ENCODE measurements around the gene IFT122.

IFT122 gene

GRCh38 chr3:129520960-129521359, 80.9 kb downstream of the IFT122 start:
- DNase-seq, result no peak

GRCh38 chr3:129521611-129522010, 81.6 kb downstream of the IFT122 start:
- no peak for DNase-seq

- DNase-seq, result no peak
These were observed 82.9 kb downstream of the IFT122 start for GRCh38 chr3:129522953-129523352.

GRCh38 chr3:129524081-129524480, 84.1 kb downstream of the IFT122 start:
- DNase-seq, result no peak

GRCh38 chr3:129525341-129525968, 85.4 kb downstream of the IFT122 start:
- DNase-seq, result peak; percentile 31

GRCh38 chr3:129526121-129526900, 86.3 kb downstream of the IFT122 start:
- DNase-seq, result no peak

- DNase-seq, result no peak
These were observed 87.2 kb downstream of the IFT122 start for GRCh38 chr3:129527262-129527661.

GRCh38 chr3:129528589-129529100, 88.6 kb downstream of the IFT122 start, which contains the start of gene RHO:
Gene RHO, plus strand, starts transcription at chr3:129528639. Its CDS starts 95 bp downstream, at chr3:129528734.
- no peak for DNase-seq

GRCh38 chr3:129529436-129530210, 89.6 kb downstream of the IFT122 start:
- peak; percentile 11 for DNase-seq

- DNase-seq, result peak; percentile 85
These were observed 90.3 kb downstream of the IFT122 start for GRCh38 chr3:129530251-129530791.

GRCh38 chr3:129530821-129531220, 90.8 kb downstream of the IFT122 start:
- no peak for DNase-seq

GRCh38 chr3:129531699-129532098, 91.7 kb downstream of the IFT122 start:
- DNase-seq, result no peak

- no peak for DNase-seq
These were observed 92.2 kb downstream of the IFT122 start for GRCh38 chr3:129532261-129532660.

GRCh38 chr3:129533406-129533805, 93.4 kb downstream of the IFT122 start:
- DNase-seq, result no peak

- no peak for DNase-seq
These were observed 94.5 kb downstream of the IFT122 start for GRCh38 chr3:129534428-129535027.

GRCh38 chr3:129535075-129535474, 95.1 kb downstream of the IFT122 start:
- DNase-seq, result no peak

GRCh38 chr3:129536374-129536667, 96.3 kb downstream of the IFT122 start:
- no peak for DNase-seq

- DNase-seq, result no peak
These were observed 96.8 kb downstream of the IFT122 start for GRCh38 chr3:129536804-129537203.

GRCh38 chr3:129539206-129539605, 99.2 kb downstream of the IFT122 start:
- DNase-seq, result no peak

GRCh38 chr3:129540776-129541516, 100.9 kb downstream of the IFT122 start:
- DNase-seq, result no peak

- no peak for DNase-seq
These were observed 102.7 kb downstream of the IFT122 start for GRCh38 chr3:129542747-129543146.

All from fibroblast of skin of scalp (primary cell).